Stomach (tissue), 19 donors: Measurements from ENCODE around the gene CITED1. TPM values are rescaled to one million over a fixed set of nuclear protein-coding genes. Genes with fewer than 3 reads are reported as not detected.

Experiments used
- DNase-seq, 2 donors: peaks; one replicate each; pipeline versions ENCODE4 v3.0.0 to v3.0.0-alpha.2; 2013 to 2019
- H3K27ac ChIP-seq, 5 donors: fragments of 200-600 bp in 4 of 5; sonication (generic) in 4 of 5; one replicate each; pipeline ENCODE4 v1.5.1; 2013 to 2019; ENCODE audit warnings: mild to moderate bottlenecking in 1 of 5, moderate library complexity in 1 of 5
- H3K27me3 ChIP-seq, 3 donors: fragments of 200-600 bp; sonication (generic); one replicate each; pipeline ENCODE4 v1.5.1; 2017 to 2019; ENCODE audit warnings: mixed run types in 1 of 3
- H3K36me3 ChIP-seq, 4 donors: fragments of 200-600 bp; sonication (generic); 1 replicate in 3 of 4; 2 replicates in 1 of 4; pipeline ENCODE4 v1.5.1; 2016 to 2019
- H3K4me1 ChIP-seq, 4 donors: fragments of 200-600 bp; sonication (generic); one replicate each; pipeline ENCODE4 v1.5.1; 2016 to 2019
- H3K4me3 ChIP-seq, 4 donors: fragments of 200-600 bp; sonication (generic) in 3 of 4; one replicate each; pipeline ENCODE4 v1.5.1; 2016 to 2019; ENCODE audit warnings: mild to moderate bottlenecking in 1 of 4
- H3K9me3 ChIP-seq, 4 donors: fragments of 200-600 bp; sonication (generic); one replicate each; pipeline ENCODE4 v1.5.1; 2016 to 2019
- EP300 ChIP-seq: sonication (generic); formaldehyde crosslinking; IDR thresholded peaks from one replicate; pipeline ENCODE4 v1.6.1; 2017; ENCODE audit warnings: antibody characterized with exemption
- POLR2A ChIP-seq, 4 donors: fragments of 450-650 bp; IDR thresholded peaks; one replicate each; pipeline ENCODE4 v1.6.1; 2016; ENCODE audit warnings: antibody characterized with exemption in 4 of 4, control low read depth in 2 of 4, mild to moderate bottlenecking in 1 of 4, moderate library complexity in 1 of 4
- POLR2AphosphoS5 ChIP-seq, 3 donors: sonication (generic); formaldehyde crosslinking; IDR thresholded peaks; one replicate each; pipeline ENCODE4 v1.6.1; 2016; ENCODE audit warnings: antibody characterized with exemption in 3 of 3
- WGBS, 5 donors: extraction: QIAGEN DNeasy Blood & Tissue Kit in 3 of 5; methylation state at CpG; one replicate each; pipeline versions ENCODE4 v1.1.5 to v1.1.7; 2013 to 2018; 5-methylcytosine and 5-hydroxymethylcytosine counted together
- intact Hi-C: fragments of 100-400 bp; cut with DNase I; formaldehyde crosslinking; loops from one replicate; pipeline ENCODE4 v1.15.1; 2023; ENCODE audit warnings: low total_unique reads
- long read RNA-seq, 10 donors: transcript quantifications; one replicate each; lab custom pipeline, GENCODE V29; 2026
- polyA plus RNA-seq, 3 donors: library from polyadenylated mRNA; stranded (reverse); fragments of 200-250 nt; gene quantifications; one replicate each; pipeline ENCODE4 v1.2.3, GENCODE V29; 2013
- total RNA-seq, 5 donors: library from RNA; depleted of rRNA; stranded (reverse); fragments of >200 nt; gene quantifications; one replicate each; pipeline versions ENCODE4 v1.1.0 to v1.2.3, GENCODE V29; 2014 to 2016
- TF ChIP-seq, protein P1 (sequence below), 7 experiments: fragments of 450-650 bp in 4 of 7; fragments of 200-600 bp in 3 of 7; sonication (generic) in 3 of 7; IDR thresholded peaks; one replicate each; pipeline ENCODE4 v1.5.1; 2016 to 2019; ENCODE audit warnings: antibody characterized with exemption in 7 of 7, control low read depth in 2 of 7, mild to moderate bottlenecking in 1 of 7
- donor health status: healthy with polysubstance abuse.
- donor health status: Bipolar disorder and iron deficiency.
- donor health status: healthy.

The CITED1 gene, protein sequence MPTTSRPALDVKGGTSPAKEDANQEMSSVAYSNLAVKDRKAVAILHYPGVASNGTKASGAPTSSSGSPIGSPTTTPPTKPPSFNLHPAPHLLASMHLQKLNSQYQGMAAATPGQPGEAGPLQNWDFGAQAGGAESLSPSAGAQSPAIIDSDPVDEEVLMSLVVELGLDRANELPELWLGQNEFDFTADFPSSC
- total RNA-seq (1 to 10 TPM in 1 of 5 donors, not detected in 4; 1.7 TPM), polyA plus RNA-seq (under 1 TPM in 1 of 3 donors, not detected in 2; 0.60 TPM)
- long read RNA-seq, donor 1, result 0 reads
- long read RNA-seq, donor 2, partial matches to known transcripts, result 0 of 3 reads
- long read RNA-seq, donor 2, other reads (novel, unspliced or antisense), result 0 of 3 reads
- long read RNA-seq, donor 3, result 0 reads
- long read RNA-seq, donor 4, result 0 reads
- long read RNA-seq, donor 5, result 0 reads
- long read RNA-seq, donor 6, partial matches to known transcripts, result 0 of 1 reads
- long read RNA-seq, donor 6, other reads (novel, unspliced or antisense), result 0 of 1 reads
- long read RNA-seq, donor 7, result 0 reads
- long read RNA-seq, donor 8, result 0 reads
- long read RNA-seq, donor 9, partial matches to known transcripts, result 0 of 1 reads
- long read RNA-seq, donor 9, other reads (novel, unspliced or antisense), result 0 of 1 reads
- long read RNA-seq, donor 10, result 0 reads

DNA sequence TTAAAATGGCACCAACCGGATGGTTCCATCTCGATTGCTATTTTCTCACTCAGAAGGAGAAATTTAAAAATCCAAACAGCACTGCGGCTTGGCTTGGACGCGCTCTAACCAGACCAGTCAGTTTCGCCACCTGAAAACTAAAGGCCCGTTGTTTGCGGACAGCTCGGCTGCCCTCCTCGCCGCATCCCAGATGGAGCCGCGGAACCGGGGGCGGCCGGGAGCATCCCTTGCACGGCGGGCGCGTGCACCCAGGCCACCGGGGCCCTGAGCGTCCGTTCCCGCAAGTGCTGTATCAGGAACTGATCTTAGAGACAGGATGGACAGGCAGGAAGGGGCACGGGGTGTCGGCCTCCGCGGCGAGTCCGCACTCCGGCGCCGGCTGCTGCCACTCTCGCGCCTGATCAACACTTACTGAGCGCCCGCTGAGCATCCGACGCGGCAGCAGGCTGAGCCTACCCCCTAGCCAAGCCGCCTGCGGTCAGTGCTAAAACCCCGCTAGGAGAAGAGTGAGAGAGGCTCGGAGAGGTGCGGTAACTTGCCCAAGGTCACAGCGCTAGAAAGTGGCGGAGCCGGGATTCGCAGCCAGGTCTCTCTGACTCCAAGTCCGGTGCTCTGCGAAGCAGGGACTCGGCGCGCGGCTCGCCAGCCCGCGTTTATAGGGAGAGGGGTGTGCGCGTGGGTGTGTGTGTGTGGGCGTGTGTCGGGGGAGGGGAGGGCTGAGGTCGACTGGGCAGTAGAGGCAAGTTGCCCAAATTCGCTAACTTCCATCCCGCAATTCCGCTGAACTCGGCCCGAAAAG is at the start of gene CITED1:
Gene CITED1 (minus strand): TSS at position 629 of the 799 bp plus-strand sequence. CDS start 3,045 bp downstream, outside the sequence.
- Histone ChIP-seq H3K4me1 (peaks cover 9 to 51% (median 43%) of the 10 kb centered on the region in 4 donors), H3K27ac (peak within 1 kb of the TSS in 1 of 5 donors; percentile 52), H3K27me3 (peaks cover 15 to 91% (median 80%) of the 10 kb centered on the region in 3 donors), H3K9me3 (no peaks in the 10 kb centered on the region), H3K4me3 (peak within 1 kb of the TSS; percentile 48 to 66 (median 54)), H3K36me3 (no peaks in the 10 kb centered on the region)
- intact Hi-C loops, result no loop called here
- DNase-seq, result peak in 1 of 2 donors; percentile 38
- TF ChIP-seq POLR2AphosphoS5 (IDR thresholded peaks at IDR 0.05) (no peak), EP300 (no peak), POLR2A (IDR thresholded peaks at IDR 0.05) (no peak)
- TF ChIP-seq, protein P1, sequence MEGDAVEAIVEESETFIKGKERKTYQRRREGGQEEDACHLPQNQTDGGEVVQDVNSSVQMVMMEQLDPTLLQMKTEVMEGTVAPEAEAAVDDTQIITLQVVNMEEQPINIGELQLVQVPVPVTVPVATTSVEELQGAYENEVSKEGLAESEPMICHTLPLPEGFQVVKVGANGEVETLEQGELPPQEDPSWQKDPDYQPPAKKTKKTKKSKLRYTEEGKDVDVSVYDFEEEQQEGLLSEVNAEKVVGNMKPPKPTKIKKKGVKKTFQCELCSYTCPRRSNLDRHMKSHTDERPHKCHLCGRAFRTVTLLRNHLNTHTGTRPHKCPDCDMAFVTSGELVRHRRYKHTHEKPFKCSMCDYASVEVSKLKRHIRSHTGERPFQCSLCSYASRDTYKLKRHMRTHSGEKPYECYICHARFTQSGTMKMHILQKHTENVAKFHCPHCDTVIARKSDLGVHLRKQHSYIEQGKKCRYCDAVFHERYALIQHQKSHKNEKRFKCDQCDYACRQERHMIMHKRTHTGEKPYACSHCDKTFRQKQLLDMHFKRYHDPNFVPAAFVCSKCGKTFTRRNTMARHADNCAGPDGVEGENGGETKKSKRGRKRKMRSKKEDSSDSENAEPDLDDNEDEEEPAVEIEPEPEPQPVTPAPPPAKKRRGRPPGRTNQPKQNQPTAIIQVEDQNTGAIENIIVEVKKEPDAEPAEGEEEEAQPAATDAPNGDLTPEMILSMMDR (IDR thresholded peaks at IDR 0.05), result no peak
- WGBS, 5 donors, result 1 to 12% (median 1%) methylated on average over 23 to 68 of the region's 68 CpGs

DNA sequence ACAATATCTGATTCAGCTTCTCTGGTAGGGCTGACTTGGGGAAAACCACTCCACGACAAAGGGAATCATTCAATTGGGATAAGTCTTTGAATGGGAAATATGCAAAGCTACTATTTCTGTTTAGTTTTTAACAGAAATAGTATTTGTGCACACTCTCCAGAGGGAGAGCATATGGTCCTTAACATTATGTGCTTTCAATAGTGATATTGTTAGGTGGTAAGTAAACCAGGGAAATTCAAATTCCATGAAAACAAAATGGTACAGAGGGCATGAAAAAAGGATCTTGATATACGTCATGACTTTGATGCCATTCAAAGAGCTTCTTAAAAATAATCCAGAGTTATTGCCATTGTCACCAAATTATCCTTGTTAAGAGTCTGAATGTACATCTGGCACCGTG is 47.1 kb upstream of the CITED1 start:
- 61 to 94% (median 90%) methylated on average over 3 of the region's 3 CpGs for WGBS, 5 donors

DNA sequence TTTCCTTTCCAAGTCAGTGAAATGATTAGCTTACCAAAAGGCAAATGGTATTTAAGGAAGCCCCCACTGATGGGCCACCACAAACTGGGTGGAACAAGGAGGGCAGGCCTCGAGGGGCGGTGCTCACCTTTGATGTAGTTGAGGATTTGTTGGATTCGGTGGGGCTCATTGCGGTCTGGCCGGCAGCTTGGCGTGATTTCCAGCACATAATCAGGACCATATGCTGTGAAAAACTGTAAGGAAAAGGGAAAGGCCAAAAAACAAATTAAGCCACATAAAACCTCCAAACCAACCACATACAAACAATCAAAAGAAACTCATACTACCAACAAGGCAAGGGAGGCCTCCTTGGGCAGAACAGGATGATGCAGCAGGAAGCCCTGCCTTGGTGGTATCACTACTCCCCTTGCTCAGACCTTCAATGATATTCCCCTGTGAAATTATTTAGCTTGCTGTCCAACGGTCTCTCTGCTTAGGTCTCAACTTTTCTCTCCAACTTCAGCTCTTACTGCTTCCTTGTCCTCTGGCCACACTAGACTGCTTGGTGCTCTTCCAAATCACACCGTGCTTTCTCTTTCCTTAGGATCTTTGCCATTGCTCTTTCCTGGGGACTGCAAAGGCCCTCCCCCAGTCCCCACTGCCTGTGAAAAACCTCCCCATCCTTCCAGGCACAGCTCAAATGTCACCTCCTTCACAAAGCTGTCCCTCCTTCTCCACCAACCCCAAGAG is 46.1 kb upstream of the CITED1 start:
- TF ChIP-seq POLR2AphosphoS5 (IDR thresholded peaks at IDR 0.05) (no peak), EP300 (no peak), POLR2A (IDR thresholded peaks at IDR 0.05) (no peak)
- TF ChIP-seq, protein P1 (IDR thresholded peaks at IDR 0.05), result no peak
- peaks cover 0 to 36% (median 31%) of the 10 kb centered on the region in 4 donors for H3K36me3 ChIP-seq
- H3K9me3 ChIP-seq, result no peaks in the 10 kb centered on the region
- H3K4me1 ChIP-seq, result no peaks in the 10 kb centered on the region
- no peak overlapping the region for H3K27ac ChIP-seq
- peak in 1 of 2 donors; percentile 33 for DNase-seq
- WGBS, 5 donors, result 75 to 85% (median 79%) methylated on average over 8 of the region's 8 CpGs
- no peaks in the 10 kb centered on the region for H3K27me3 ChIP-seq
- intact Hi-C loops, result no loop called here
- no peak overlapping the region for H3K4me3 ChIP-seq

More for the DNA sequence above, 47.1 kb upstream of the CITED1 start:
- intact Hi-C loops, result no loop called here
- H3K9me3 ChIP-seq, result no peaks in the 10 kb centered on the region
- peaks cover 0 to 32% (median 29%) of the 10 kb centered on the region in 4 donors for H3K36me3 ChIP-seq
- H3K4me3 ChIP-seq, result no peak overlapping the region
- H3K27ac ChIP-seq, result no peak overlapping the region
- TF ChIP-seq, protein P1 (IDR thresholded peaks at IDR 0.05), result no peak
- TF ChIP-seq EP300 (no peak), POLR2A (IDR thresholded peaks at IDR 0.05) (no peak), POLR2AphosphoS5 (IDR thresholded peaks at IDR 0.05) (no peak)
- no peak for DNase-seq
- no peaks in the 10 kb centered on the region for H3K27me3 ChIP-seq
- no peaks in the 10 kb centered on the region for H3K4me1 ChIP-seq
